ENCODE data around the gene CCDC88C.

DNA sequence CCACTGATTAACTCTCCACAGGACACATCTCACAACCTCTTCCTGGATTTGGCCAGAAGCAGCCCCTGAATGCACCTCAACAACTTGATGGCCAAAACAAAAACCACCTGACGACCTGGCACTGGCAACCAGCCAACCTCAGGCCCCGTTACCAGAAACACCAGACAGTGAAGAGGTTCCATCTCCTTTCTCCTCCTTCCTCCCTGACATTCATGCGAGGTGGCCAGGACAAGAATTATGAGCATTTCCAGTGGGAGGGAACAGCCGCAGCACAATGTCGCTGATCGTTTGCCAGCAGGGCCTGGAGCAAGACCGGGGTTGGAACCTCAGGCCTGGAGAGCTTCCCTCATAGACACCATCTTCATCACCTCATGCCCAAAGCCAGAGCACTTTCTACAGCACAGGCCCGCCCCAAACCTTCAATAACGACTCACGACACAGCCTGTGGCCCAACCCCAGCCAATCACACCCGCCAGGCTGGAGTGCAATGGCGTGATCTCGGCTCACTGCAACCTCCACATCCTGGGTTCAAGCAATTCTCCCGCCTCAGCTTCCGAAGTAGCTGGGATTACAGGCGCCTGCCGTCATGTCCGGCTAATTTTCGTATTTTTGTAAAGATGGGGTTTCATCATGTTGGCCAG lies 48.7 kb downstream of the CCDC88C start:
- TF ChIP-seq POLR2A (IDR thresholded peaks at IDR 0.05) = no peak
- TF ChIP-seq, protein P1, sequence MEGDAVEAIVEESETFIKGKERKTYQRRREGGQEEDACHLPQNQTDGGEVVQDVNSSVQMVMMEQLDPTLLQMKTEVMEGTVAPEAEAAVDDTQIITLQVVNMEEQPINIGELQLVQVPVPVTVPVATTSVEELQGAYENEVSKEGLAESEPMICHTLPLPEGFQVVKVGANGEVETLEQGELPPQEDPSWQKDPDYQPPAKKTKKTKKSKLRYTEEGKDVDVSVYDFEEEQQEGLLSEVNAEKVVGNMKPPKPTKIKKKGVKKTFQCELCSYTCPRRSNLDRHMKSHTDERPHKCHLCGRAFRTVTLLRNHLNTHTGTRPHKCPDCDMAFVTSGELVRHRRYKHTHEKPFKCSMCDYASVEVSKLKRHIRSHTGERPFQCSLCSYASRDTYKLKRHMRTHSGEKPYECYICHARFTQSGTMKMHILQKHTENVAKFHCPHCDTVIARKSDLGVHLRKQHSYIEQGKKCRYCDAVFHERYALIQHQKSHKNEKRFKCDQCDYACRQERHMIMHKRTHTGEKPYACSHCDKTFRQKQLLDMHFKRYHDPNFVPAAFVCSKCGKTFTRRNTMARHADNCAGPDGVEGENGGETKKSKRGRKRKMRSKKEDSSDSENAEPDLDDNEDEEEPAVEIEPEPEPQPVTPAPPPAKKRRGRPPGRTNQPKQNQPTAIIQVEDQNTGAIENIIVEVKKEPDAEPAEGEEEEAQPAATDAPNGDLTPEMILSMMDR (IDR thresholded peaks at IDR 0.05) = no peak
